ENCODE data around the gene CCN5. TPM values are rescaled to one million over a fixed set of nuclear protein-coding genes. Genes with fewer than 3 reads are reported as not detected.

CCN5 gene
- total RNA-seq, 1 donor from 2014 or later: 134 TPM

- Histone ChIP-seq H3K4me1 (peaks cover 29% of the 10 kb centered on the region), H3K36me3 (no peaks in the 10 kb centered on the region), H3K4me3 (no peak overlapping the region), H3K9me3 (no peaks in the 10 kb centered on the region), H3K27me3 (no peaks in the 10 kb centered on the region), H3K27ac (peak overlapping the region; percentile 92)
- intact Hi-C loops (cut with DNase I): no loop called here
- no peak for DNase-seq (ENCODE audit: extremely low spot score in 2 of 2)
- TF ChIP-seq POLR2AphosphoS5 (IDR thresholded peaks at IDR 0.05; ENCODE audit: insufficient read depth in 1 of 2, low read depth in 1 of 2) (no peak), POLR2A (IDR thresholded peaks at IDR 0.05) (no peak), CTCF (IDR thresholded peaks at IDR 0.05) (no peak)
Observed at GRCh38 chr20:44723391-44723790, 8.2 kb downstream of the CCN5 start.

- no peaks in the 10 kb centered on the region for H3K27me3 ChIP-seq
- intact Hi-C loops (cut with DNase I): no loop called here
- no peaks in the 10 kb centered on the region for H3K9me3 ChIP-seq
- H3K36me3 ChIP-seq: no peaks in the 10 kb centered on the region
- no peak overlapping the region for H3K4me3 ChIP-seq
- DNase-seq (ENCODE audit: extremely low spot score in 2 of 2): no peak
- H3K27ac ChIP-seq: peak overlapping the region; percentile 92
- TF ChIP-seq POLR2AphosphoS5 (IDR thresholded peaks at IDR 0.05; ENCODE audit: insufficient read depth in 1 of 2, low read depth in 1 of 2): no peak
- no peak for TF ChIP-seq POLR2A (IDR thresholded peaks at IDR 0.05)
- TF ChIP-seq CTCF (IDR thresholded peaks at IDR 0.05): no peak
- peaks cover 29% of the 10 kb centered on the region for H3K4me1 ChIP-seq
Observed at GRCh38 chr20:44723798-44724362, 8.7 kb downstream of the CCN5 start.

GRCh38 chr20:44724423-44725091 is 9.4 kb downstream of the CCN5 start:
- Histone ChIP-seq H3K36me3 (no peaks in the 10 kb centered on the region), H3K4me3 (no peak overlapping the region), H3K27ac (peak overlapping the region; percentile 40), H3K9me3 (no peaks in the 10 kb centered on the region), H3K4me1 (peaks cover 31% of the 10 kb centered on the region), H3K27me3 (no peaks in the 10 kb centered on the region)
- intact Hi-C loops (cut with DNase I): no loop called here
- no peak for TF ChIP-seq CTCF (IDR thresholded peaks at IDR 0.05)
- no peak for TF ChIP-seq POLR2A (IDR thresholded peaks at IDR 0.05)
- TF ChIP-seq POLR2AphosphoS5 (IDR thresholded peaks at IDR 0.05; ENCODE audit: insufficient read depth in 1 of 2, low read depth in 1 of 2): no peak
- no peak for DNase-seq (ENCODE audit: extremely low spot score in 2 of 2)

GRCh38 chr20:44725837-44726236 is 10.7 kb downstream of the CCN5 start:
- no peak overlapping the region for H3K27ac ChIP-seq
- no peaks in the 10 kb centered on the region for H3K36me3 ChIP-seq
- H3K4me3 ChIP-seq: no peak overlapping the region
- TF ChIP-seq POLR2AphosphoS5 (IDR thresholded peaks at IDR 0.05; ENCODE audit: insufficient read depth in 1 of 2, low read depth in 1 of 2) (no peak), CTCF (IDR thresholded peaks at IDR 0.05) (no peak), POLR2A (IDR thresholded peaks at IDR 0.05) (no peak)
- intact Hi-C loops (cut with DNase I): no loop called here
- peaks cover 25% of the 10 kb centered on the region for H3K4me1 ChIP-seq
- no peaks in the 10 kb centered on the region for H3K9me3 ChIP-seq
- no peaks in the 10 kb centered on the region for H3K27me3 ChIP-seq
- DNase-seq (ENCODE audit: extremely low spot score in 2 of 2): no peak

- no peaks in the 10 kb centered on the region for H3K27me3 ChIP-seq
- no peak for DNase-seq (ENCODE audit: extremely low spot score in 2 of 2)
- H3K36me3 ChIP-seq: no peaks in the 10 kb centered on the region
- no peaks in the 10 kb centered on the region for H3K9me3 ChIP-seq
- intact Hi-C loops (cut with DNase I): no loop called here
- no peak overlapping the region for H3K4me3 ChIP-seq
- peaks cover 23% of the 10 kb centered on the region for H3K4me1 ChIP-seq
- peak overlapping the region; percentile 36 for H3K27ac ChIP-seq
- TF ChIP-seq POLR2AphosphoS5 (IDR thresholded peaks at IDR 0.05; ENCODE audit: insufficient read depth in 1 of 2, low read depth in 1 of 2) (no peak), CTCF (IDR thresholded peaks at IDR 0.05) (no peak), POLR2A (IDR thresholded peaks at IDR 0.05) (no peak)
Observed at GRCh38 chr20:44727039-44727438, 11.9 kb downstream of the CCN5 start.

Data from vagina (tissue), 2 donors.